SW480 (cell line): ENCODE results near the gene HMG20B.

Source experiments
- DNase-seq: peaks from one replicate; pipeline ENCODE4 v3.0.0-alpha.2; 2016; ENCODE audit warnings: low spot score

Gene HMG20B

DNA sequence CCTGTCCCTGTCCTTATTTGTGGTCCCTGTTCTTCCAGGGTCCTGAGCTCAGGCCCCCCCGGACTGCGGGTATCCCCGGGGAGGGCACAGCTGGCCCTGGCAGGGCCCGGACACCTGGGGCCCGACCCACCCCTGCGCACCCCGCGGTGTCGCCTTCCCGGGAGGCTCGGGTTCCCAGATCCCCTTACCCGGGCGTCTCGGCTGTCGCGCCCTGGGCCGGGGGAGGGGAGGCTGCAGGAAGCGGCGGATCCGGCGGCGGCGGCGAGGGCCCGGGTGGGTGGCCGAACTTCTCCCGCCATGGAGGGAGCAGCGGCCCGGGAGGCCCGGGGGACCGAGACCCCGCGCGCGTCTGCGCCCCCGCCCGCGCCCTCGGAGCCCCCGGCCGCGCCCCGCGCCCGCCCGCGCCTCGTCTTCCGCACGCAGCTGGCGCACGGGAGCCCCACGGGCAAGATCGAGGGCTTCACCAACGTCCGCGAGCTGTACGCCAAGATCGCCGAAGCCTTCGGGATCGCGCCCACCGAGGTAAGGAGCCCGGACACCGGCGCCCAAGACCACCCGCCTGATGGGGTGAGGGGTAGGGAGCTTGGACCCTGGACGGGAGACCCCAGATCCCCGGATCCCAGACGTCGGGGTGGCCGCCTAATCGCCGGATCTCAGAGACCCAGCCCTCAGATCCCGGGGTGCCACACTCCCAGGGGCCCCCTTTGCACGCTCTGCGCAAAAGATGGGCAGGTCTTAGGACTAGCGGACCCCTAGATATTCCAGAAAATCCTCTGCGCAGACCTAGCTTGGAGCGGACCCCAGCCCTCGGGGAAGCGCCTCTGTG, 12.8 kb downstream of the HMG20B start, which contains the start of gene GIPC3:
Gene GIPC3 (plus strand): TSS at position 178 of the 826 bp plus-strand sequence. CDS start 120 bp downstream, at position 298.
- DNase-seq, result no peak

DNA sequence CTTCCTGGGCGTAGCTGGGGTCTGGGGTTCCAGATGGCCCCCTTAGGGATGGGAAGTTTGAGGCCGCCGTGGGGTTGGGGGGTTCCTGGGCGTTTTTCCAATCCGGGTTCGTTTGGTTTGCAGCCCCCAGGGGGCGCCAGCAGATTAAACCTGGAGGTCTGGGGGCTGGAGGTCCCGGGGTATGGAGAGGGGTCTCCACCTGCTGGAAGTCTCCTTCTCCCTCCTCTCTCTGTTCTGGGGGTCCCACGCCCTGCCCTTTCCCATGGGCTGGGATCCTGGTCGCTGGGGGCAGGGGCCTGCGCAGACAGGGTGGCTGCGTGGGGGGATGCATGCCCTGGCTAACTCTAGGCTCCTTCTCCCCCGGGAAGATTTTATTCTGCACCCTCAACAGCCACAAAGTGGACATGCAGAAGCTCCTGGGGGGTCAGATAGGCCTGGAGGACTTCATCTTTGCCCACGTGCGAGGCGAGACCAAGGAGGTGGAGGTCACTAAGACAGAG, 13.4 kb downstream of the HMG20B start:
- no peak for DNase-seq

DNA sequence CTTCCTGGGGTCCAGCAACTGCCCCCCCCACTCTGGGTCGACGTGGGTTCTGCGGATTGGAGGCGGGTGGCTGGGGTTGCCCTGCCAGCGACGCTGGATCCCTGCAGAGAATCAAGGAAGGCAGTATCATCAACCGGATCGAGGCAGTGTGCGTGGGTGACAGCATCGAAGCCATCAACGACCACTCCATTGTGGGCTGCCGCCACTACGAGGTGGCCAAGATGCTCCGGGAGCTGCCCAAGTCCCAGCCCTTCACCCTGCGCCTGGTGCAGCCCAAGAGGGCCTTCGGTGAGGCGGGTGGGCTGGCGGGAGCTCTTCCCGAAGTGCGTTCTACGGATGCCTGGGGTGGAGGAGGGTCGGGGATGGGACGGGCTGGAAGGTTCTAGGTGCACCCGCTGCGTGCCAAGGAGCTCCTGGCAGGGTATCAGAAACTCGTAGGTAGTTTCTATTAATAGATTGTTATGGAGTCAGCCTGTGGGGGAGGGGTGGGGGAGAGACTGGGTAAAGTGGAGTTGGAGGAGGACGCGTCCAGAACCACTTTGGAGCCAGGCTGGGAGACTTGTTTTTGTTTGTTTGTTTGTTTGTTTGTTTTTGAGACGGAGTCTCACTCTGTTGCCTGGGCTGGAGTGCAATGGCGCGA, 14.1 kb downstream of the HMG20B start:
- DNase-seq, result no peak

DNA sequence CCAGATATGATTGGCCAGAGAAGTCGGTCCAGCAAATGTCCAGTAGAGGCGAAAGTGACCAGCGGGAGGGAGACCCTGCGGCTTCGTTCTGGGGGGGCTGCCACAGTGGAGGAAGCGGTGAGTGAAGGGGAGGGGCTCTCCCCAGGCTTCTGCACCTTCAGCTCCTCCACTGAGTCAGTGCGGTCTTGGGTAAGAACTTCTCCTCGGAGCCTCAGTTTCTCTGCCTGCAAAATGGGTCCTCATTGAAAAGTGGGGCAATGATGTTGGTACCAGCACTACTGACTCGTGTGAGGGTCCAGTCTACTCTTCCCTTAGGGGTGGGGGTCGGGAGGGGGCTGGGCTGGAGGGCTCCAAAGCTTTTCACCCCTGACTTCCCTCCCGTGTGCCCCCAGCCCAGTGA, 16.7 kb downstream of the HMG20B start:
- DNase-seq, result no peak

DNA sequence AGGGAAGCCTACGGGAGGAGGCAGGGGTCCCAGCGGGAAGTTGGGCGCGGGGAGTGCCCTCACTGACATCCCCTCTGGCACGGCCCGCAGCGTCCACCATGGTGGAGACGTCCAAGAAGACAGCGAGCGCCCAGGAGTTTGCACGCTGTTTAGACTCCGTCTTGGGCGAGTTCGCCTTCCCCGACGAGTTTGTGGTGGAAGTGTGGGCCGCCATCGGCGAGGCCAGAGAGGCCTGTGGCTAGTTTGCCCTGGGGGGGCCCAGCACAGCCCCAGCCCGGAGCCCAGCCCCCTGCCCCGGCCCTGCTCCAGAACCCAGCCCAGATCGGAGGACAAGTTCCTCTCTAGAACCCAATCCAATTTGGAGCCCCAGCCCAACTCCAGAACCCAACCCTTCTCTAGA, 17.2 kb downstream of the HMG20B start:
- DNase-seq, result no peak

DNA sequence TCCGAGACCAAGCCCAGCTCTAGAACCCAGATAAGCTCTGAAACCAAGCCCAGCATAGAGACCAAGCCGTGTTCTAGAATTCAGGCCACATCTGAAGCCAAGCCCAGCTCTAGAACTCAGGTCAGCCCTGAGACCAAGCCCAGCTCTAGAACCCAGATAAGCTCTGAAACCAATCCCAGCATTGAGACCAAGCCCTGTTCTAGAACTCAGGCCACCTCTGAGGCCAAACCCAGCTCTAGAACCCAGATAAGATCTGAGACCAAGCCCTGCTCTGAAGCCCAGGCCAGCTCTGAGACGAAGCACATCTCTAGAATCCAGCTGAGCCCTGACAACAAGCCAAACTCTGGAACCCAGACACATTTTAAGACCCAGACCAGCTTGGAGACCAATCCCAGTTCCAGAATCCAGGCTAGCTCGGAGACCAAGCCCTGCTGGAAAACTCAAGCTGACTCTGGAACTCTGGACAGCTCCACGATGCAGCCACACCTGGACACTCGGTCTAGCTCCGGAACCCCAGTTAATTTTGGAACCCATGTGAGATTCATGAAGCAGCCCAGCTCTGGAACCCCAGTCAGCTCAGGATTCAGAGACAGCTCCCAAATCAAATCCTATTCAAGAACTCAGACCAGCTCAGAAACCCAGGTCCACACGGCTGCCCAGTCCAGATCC, 18.4 kb downstream of the HMG20B start:
- no peak for DNase-seq

DNA sequence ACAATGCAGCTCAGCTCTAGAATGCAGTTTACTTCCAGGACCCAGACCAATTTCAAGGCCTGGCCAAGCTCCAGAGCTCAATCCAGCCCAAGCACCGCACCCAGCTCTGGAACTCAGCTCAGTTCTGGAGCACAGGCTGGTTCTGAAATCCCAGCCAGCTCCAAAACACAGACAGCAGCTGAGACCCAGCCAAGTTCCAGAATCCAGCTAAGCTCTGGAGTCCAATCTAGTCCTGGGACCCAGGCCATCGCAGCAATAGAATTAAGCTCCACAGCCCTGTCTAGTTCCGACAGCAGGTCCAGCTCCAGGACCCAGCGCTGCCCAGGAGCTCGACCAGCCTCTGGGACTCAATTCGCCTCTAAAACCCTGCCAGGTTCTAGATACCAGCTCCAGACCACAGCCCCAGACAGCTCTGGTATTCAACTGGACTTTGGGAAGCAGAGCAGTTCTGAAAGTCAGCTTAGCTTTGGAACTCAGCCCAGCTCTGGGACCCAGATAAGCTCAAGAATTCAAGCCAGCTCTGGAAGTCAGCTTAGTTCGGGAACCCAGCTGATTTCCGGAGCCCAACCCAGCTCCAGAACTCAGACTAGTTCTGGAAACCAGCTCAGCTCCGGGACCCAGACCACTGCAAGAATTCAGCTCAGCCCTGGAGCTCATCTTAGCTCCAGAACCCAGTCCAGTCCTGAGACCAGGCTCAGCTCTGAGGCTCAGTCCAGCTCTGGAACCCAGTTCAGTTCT, 19.3 kb downstream of the HMG20B start:
- DNase-seq, result no peak

DNA sequence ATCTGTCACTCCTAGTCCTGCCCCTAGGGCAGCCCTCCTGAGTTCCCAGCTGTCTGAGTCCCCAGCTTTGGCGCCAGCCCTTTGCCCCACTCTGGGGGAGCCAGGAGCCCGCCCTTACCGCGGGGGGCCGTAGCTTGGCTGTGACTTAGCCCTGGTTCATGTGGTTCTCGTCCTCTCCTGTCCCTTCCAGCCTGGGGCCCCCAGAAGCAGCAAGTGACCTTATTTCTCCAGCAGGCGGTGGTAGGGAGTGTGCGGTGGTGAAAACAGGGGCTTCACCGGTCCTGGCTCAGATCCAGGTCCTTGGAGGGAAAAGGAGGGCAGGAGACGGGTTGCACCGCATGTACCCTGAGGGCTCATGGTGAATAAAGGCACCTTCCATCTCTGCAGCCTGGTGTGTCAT, 20.4 kb downstream of the HMG20B start:
- DNase-seq, result no peak

DNA sequence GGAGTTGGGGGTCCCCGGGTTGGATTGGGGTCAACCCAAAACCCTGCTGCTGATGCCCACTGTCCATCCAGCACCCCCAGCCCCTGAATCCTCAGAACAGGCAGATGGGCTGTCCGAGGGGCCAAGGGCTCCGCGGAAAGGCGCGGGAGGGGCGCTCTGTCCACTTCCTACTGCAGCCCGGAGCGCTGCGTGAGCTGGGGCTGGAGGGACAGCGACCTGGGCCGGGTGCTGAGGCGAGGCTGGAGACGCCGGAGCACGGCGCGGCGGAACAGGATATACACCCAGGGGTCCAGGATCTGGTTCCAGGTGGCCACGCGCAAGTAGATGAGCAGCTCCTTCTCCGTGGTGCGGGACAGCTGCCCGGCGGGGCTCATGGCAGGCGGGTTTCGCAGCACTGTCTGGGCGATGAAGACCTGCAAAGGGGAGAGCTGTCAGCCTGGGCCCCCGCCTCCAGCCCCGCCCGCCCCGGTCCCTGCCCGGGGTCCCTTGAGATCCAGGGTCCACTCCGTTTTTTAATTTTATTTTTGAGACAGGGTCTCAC, 22.8 kb downstream of the HMG20B start:
- DNase-seq, result no peak

DNA sequence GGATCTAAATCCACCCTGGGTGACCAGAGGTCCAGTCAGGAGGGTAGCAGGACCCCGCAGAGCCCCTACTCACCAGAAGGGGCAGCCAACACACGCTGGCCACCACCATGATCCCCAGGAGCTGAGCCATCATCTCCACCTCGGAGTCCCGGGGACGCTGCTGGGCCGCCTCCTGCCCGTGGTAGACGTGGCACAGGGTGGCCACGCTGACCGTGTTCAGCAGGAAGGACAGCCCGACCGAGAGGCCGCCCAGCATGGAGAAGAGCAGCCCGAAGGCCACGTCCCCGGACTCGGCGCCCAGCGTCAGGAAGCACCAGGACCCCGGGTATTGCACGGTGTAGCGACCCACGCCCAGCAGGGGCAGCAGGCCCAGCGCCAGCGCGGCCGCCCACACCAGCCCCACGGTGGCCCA, 27.0 kb downstream of the HMG20B start:
- DNase-seq, result no peak

DNA sequence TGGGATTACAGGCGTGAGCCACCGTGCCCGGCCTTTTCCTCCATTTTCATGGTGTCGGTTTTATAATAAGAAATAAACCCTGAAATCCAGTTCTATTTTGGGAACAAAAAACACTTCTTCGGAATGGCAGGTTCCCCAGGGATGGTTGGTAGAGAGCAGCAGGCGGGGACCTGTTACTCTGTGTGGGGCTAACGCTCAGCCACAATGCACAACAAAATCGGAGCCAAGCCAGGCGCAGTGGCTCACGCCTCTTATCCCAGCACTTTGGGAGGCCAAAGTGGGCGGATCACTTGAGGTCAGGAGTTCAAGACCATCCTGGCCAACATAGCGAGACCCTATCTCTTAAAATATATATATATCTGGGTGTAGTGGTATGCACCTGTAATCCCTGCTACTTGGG, 28.3 kb downstream of the HMG20B start:
- no peak for DNase-seq

DNA sequence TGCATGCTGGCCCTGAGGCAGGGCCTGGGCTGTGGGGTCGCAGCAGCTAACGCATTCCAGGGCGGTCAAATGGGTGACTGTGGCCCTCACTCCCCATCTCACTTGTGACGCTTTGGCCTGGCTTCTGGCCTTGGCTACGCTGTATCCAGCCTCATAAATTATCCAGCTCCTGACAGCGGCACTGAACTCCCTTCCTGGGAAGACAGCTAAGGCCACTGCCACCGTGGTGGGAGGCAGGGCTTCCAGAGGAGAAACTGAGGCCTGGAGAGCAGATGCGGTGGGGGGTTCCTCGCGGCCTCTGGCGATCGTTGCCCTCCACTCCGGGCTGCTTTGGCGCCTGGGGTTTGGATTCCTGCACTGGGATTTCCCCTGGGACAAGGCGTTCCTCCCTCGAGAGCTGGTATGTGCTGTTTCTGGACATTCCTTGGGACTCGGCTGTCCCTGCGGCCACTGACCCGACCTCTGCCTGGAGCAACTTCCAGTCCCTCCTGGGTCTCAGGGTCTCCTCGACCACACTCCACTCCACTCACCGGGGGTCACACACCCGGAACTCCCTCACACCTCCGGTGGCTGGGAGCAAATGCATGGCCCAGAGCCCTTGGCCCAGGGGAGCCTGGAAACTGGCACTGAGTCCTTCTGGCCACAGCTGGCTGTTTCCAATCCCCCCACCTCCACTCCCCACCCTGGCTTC, 30.5 kb downstream of the HMG20B start:
- no peak for DNase-seq

DNA sequence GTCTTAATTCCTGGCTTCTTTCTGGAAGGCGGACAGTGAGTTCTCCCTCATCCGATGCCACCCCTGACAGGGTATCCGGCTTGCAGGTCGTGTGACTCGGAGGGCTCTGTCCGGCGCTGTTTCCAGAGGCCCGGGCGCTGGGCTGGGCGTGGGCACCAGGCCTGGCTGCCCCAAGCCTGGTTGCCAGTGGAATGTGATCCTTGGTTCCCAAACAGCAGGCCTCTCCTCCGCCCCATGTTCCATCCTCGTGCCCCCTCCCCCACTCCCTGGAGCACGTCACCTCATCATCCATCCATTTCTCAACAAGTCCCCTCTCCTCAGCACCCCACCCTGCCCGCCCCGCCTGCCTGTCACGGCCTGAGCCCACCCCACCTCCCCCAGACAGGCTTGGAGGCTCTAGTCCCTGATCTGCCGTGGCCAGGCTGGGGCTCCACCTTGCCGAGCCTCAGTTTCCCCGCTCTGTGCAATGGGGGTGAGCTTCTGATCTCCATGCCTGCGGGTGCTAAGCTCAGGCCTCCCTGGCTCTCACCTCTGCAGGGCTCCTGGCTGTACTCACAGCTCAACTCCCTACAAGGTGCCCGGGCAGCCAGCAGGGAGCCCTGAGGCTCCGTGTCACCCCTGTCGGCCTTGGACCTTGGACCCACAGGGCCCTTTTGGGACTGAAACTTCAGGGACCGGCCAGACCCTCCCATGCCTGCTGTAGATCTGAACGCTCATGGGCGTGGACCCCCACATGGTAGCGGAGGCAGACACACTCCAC, 31.7 kb downstream of the HMG20B start:
- no peak for DNase-seq

DNA sequence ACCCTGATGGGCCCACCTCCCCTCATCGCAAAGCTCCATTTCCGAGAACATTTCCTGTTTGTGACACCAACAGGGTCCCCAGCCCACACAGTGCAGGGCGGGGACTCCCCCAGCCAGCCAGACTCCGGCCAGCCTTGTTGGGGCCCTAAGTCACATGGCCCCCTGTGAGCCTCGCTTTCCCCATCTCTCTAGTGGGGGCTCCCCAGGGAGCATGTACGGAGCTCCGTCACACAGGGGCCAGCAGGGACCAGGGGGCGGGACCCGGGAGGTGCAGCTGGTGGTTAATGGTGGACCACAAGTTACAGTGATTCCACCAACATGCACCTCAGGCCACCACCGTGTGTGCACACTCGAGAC, 32.2 kb downstream of the HMG20B start:
- no peak for DNase-seq

DNA sequence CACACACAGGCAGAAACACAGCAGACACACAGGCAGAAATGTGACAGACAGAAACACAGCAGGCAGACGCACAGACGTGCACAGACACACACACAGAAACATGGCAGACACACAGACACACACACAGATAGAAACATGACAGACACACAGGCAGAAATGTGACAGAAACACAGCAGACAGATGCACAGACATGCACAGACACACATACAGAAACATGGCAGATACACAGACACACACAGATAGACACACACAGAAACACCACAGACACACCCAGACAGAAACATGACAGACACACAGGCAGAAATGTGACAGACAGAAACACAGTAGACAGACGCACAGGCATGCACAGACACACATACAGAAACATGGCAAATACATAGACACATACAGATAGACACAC, 32.6 kb downstream of the HMG20B start:
- DNase-seq, result no peak

DNA sequence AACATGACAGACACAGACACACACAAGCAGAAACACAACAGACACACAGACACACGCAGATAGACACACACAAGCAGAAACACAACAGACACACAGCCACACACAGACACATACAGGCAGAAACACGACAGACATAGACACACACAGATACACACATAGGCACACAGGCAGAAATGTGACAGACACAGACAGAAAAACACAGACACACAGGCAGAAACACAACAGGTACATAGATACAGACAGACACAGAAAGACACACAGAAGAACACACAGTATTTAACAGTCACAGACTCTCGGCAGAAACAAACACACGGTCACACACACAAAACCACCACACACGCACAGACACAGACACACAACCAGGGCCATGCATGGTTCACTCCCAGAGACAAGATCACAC, 33.0 kb downstream of the HMG20B start:
- no peak for DNase-seq

DNA sequence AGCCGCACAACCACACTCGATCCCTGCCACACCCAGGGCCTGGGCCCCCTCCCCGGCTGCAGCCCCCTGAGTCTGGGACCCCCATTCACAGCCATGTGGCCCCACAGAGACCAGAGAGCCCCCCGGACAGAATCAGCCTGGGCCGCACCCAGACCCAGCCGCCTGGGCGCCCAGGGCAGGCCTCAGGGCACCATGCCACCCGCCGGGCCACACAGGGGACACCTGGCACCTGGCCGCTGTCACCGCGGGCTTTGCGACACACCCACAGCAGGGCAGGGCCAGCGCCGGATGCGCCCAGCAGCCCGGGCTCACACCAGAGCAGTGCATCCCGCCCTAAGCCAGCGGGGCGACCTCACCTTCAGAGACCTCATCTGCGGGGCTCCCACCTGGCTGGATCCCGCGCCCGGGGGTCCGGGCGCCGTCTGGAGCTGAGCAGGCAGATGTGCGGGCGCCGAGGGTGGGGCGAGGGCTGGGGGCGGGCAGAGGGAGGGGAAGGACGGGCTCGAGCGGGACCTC, 33.5 kb downstream of the HMG20B start:
- DNase-seq, result peak; percentile 58

DNA sequence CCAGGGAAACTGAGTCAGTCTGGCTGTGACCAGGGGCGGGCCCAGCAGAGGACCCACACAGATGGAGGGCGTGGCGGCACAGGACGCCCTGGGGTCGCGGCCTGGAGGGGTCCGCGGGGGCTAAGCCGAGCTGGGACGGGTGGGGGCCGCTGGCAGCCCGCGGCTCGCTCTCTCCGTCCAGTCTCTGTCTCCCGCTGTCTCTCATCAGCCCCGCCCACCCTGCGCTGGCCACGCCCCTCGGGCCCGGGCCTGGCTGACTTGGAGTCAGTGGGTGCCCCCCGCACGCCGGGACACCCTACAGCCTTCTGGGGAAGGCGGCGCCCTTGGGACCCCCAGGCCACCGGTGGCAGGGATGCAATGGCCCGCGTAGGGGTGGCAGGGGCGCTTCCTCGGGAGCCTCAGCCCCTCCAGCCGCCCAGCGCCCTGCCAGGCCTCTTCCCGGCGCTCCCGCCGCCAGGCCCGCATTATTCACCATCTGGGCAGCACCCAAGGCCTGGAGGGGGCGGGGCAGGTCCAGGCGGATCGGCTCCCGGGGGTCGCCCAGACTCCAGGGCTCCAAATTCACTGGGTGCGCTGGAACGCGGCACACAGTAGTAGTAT, 34.0 kb downstream of the HMG20B start, which contains the start of gene TBXA2R:
Gene TBXA2R (minus strand): TSS at position 186 of the 600 bp plus-strand sequence. CDS start 6,241 bp downstream, outside the sequence.
- no peak for DNase-seq

DNA sequence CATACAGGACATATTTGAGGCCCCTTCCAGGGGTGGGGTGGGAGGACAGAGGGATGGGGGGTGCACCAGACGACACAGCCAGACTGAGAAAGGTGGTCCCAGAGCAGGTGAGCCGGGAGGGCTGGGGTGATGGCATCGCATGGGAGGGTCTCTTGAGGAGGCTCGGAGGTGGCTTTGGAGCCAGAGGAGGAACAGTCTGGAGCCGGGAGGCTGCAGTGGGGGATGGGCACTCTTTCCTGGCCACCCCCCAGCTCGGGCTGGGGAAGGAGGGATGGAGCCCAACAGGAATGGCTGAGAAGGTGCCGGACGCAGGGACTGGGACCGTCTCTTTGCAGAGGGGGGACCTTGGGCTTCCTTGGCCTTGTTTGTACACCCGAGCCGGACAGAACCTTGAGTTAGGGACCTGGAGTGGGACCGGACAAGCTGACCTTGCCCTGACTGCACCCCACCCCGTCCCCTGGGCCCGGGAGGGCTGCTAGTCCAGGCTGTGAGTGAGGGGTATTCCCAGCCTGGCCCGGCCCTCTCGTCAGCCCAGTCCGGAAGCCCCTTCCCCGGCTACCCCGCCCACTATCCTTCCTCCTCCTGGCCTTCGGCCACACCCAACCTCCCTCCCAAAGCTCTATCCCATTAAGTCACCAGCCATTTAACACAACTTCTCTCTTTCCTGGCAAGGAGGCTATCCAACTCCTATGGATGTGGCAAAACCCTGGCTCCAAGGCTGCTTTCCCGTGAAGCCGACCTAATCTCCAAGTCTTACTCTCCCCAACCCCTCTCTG, 34.7 kb downstream of the HMG20B start:
- DNase-seq, result no peak
